Natural killer cell (primary cell): ENCODE results near the gene SDC1. TPM values are rescaled to one million over a fixed set of nuclear protein-coding genes. Genes with fewer than 3 reads are reported as not detected.
"Not testable (repeated sequence)": the region's sequence is repeated elsewhere in the genome, so short reads cannot be mapped to it uniquely, and the experiment has no call there.

Experiments
- ATAC-seq, 3 donors: fragments of 150-1000 bp in 2 of 3; fragments of 200-7000 bp in 1 of 3; cut with Tn5 transposase; 1 replicate in 1 of 3; 2 replicates in 2 of 3; pipeline ENCODE4 v1.10.0; 2021; ENCODE audit warnings: mild to moderate bottlenecking in 2 of 3, moderate library complexity in 2 of 3
- DNase-seq, 2 donors: peaks; one replicate each; pipeline versions ENCODE4 v3.0.0 to v3.0.0-alpha.2; 2013 to 2021; ENCODE audit warnings: mixed read lengths in 1 of 2
- H3K27ac ChIP-seq: one replicate; pipeline ENCODE4 v1.5.1; 2013; ENCODE audit warnings: mild to moderate bottlenecking, low read length
- H3K27me3 ChIP-seq: one replicate; pipeline ENCODE4 v1.6.1; 2013; ENCODE audit warnings: low read length; ENCODE audit not compliant: control insufficient read depth, insufficient read depth
- H3K36me3 ChIP-seq: one replicate; pipeline ENCODE4 v1.6.1; 2013; ENCODE audit warnings: low read length; ENCODE audit not compliant: control insufficient read depth, insufficient read depth
- H3K4me1 ChIP-seq: one replicate; pipeline ENCODE4 v1.6.1; 2013; ENCODE audit warnings: low read length; ENCODE audit not compliant: control insufficient read depth, insufficient read depth
- H3K4me3 ChIP-seq: one replicate; pipeline ENCODE4 v1.5.1; 2013; ENCODE audit warnings: low read length
- H3K9me3 ChIP-seq: one replicate; pipeline ENCODE4 v1.6.1; 2013; ENCODE audit warnings: low read length; ENCODE audit not compliant: control insufficient read depth, insufficient read depth
- H3K27ac Mint-ChIP-seq, 2 donors: one replicate each; pipeline ENCODE4 v1.8.0; 2022; ENCODE audit warnings: mild to moderate bottlenecking in 2 of 2, mixed read lengths in 2 of 2, moderate library complexity in 1 of 2
- H3K27me3 Mint-ChIP-seq, 2 donors: one replicate each; pipeline ENCODE4 v1.8.0; 2022; ENCODE audit warnings: low read depth in 2 of 2, mixed read lengths in 2 of 2
- H3K36me3 Mint-ChIP-seq: one replicate; pipeline ENCODE4 v1.8.0; 2022; ENCODE audit warnings: mixed read lengths
- H3K4me1 Mint-ChIP-seq, 2 donors: one replicate each; pipeline ENCODE4 v1.8.0; 2022; ENCODE audit warnings: mixed read lengths in 2 of 2
- H3K4me3 Mint-ChIP-seq: one replicate; pipeline ENCODE4 v1.8.0; 2022; ENCODE audit warnings: mild to moderate bottlenecking, moderate library complexity, mixed read lengths
- H3K9me3 Mint-ChIP-seq, 2 donors: one replicate each; pipeline ENCODE4 v1.8.0; 2022; ENCODE audit warnings: mixed read lengths in 2 of 2
- WGBS: methylation state at CpG from one replicate; pipeline ENCODE4 v1.1.7; 2013; ENCODE audit warnings: missing lambda C conversion rate; ENCODE audit not compliant: insufficient coverage; 5-methylcytosine and 5-hydroxymethylcytosine counted together
- intact Hi-C: fragments of 100-400 bp; cut with micrococcal nuclease; formaldehyde crosslinking; loops from one replicate; pipeline ENCODE4 v1.14.2; 2022
- total RNA-seq, 4 donors: library from RNA; stranded (reverse); fragments of 120-200 nt in 1 of 4; gene quantifications; one replicate each; pipeline versions ENCODE4 v1.2.3 to v1.2.4, GENCODE V29; 2013 to 2022
- TF ChIP-seq, protein P1 (sequence below): fragments of 200-600 bp; IDR thresholded peaks from one replicate; pipeline ENCODE4 v1.8.0; 2022; ENCODE audit warnings: antibody characterized with exemption

The SDC1 gene
- total RNA-seq, 3 donors from 2014 or later (not counting 1 experiment from before 2014, with no cell fraction given): 0.63 TPM; not detected in 2

DNA sequence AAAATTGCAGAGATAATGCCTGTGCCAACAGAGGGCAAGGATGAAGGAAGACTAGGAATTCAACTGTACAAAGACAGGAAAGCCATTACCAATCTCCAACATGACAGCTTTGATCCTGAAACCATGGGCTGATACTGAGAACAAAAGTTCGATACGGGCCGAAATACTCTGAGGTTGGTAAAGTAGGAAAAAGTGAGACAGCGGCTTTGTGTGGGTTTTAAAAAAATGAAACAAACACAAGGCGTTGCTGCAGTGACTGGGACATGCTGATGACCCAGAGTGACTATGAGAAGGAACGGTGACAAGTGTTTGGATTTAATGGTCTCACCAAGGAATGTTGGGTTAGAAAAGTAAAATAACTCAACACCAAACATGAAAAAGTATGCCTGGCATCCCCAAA, 24.2 kb upstream of the SDC1 start:
- intact Hi-C loops: no loop called here
- Histone ChIP-seq H3K27ac (no peak overlapping the region), H3K4me1 (no peaks in the 10 kb centered on the region), H3K4me3 (no peak overlapping the region), H3K27me3 (no peaks in the 10 kb centered on the region), H3K9me3 (no peaks in the 10 kb centered on the region), H3K36me3 (peaks cover 54% of the 10 kb centered on the region)
- Mint-ChIP-seq H3K27me3 (no peaks in the 10 kb centered on the region), H3K27ac (peak overlapping the region; percentile 25 to 36), H3K36me3 (peaks cover 23% of the 10 kb centered on the region), H3K4me1 (peaks cover 0 to 5% of the 10 kb centered on the region in 2 donors), H3K9me3 (no peaks in the 10 kb centered on the region), H3K4me3 (no peak overlapping the region)
- DNase-seq (no peak), ATAC-seq (no peak)
- TF ChIP-seq, protein P1, sequence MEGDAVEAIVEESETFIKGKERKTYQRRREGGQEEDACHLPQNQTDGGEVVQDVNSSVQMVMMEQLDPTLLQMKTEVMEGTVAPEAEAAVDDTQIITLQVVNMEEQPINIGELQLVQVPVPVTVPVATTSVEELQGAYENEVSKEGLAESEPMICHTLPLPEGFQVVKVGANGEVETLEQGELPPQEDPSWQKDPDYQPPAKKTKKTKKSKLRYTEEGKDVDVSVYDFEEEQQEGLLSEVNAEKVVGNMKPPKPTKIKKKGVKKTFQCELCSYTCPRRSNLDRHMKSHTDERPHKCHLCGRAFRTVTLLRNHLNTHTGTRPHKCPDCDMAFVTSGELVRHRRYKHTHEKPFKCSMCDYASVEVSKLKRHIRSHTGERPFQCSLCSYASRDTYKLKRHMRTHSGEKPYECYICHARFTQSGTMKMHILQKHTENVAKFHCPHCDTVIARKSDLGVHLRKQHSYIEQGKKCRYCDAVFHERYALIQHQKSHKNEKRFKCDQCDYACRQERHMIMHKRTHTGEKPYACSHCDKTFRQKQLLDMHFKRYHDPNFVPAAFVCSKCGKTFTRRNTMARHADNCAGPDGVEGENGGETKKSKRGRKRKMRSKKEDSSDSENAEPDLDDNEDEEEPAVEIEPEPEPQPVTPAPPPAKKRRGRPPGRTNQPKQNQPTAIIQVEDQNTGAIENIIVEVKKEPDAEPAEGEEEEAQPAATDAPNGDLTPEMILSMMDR: no peak
- 95% methylated on average over 5 of the region's 6 CpGs for WGBS

DNA sequence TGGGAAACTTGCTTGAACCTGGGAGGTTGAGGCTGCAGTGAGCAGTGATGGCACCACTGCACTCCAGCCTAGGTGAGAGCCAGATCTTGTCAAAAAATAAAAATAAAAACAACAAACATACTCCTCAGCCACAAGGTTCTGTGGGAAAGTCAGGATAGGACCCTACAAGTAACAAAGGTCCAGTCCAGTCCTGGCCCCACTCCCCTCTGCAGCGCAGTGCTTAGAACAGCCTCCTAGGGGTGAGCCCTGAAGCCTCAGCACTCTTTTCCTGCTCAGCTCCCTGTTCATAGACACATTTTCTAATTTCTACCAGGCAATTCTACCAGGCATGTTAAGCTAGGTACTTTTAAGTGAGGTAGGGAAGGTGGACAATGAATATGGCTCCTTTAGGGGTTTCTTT, 22.2 kb upstream of the SDC1 start:
- no peak overlapping the region for H3K4me3 ChIP-seq
- H3K4me1 Mint-ChIP-seq: peaks cover 1 to 6% of the 10 kb centered on the region in 2 donors
- H3K36me3 Mint-ChIP-seq: peaks cover 18% of the 10 kb centered on the region
- no peaks in the 10 kb centered on the region for H3K27me3 ChIP-seq
- H3K27me3 Mint-ChIP-seq: no peaks in the 10 kb centered on the region
- H3K4me1 ChIP-seq: peaks cover 1% of the 10 kb centered on the region
- DNase-seq (no peak), ATAC-seq (no peak)
- intact Hi-C loops: no loop called here
- TF ChIP-seq, protein P1: no peak
- H3K27ac Mint-ChIP-seq: peak overlapping the region in 1 of 2 donors; percentile 34
- H3K36me3 ChIP-seq: peaks cover 36% of the 10 kb centered on the region
- WGBS: 100% methylated on average over 1 of the region's 1 CpG
- H3K4me3 Mint-ChIP-seq: no peak overlapping the region
- no peak overlapping the region for H3K27ac ChIP-seq
- H3K9me3 ChIP-seq: no peaks in the 10 kb centered on the region
- no peaks in the 10 kb centered on the region for H3K9me3 Mint-ChIP-seq

DNA sequence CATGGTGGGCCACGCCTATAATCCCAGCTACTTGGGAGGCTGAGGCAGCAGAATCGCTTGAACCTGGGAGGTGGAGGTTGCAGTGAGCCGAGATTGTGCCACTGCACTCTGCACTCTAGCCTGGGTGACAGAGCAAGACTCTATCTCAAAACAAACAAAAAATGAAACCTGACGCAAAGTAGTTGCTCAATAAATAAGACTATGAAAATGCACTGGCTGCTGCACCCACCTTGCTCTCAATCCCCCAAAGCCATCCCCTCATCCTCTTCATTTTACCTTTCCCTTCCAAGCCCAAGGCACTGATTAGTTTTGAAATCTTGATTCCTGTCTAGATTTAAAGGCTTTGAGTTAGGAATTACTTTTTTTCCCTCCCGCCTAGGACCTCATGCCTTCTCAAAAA, 18.7 kb upstream of the SDC1 start:
- H3K9me3 ChIP-seq, DNase-seq, H3K4me3 Mint-ChIP-seq, H3K36me3 ChIP-seq, H3K36me3 Mint-ChIP-seq, intact Hi-C loops, H3K4me1 ChIP-seq, H3K4me3 ChIP-seq, H3K27me3 Mint-ChIP-seq, H3K9me3 Mint-ChIP-seq, H3K27me3 ChIP-seq, ATAC-seq, H3K27ac ChIP-seq: not testable (repeated sequence)
- H3K4me1 Mint-ChIP-seq: peaks cover 10 to 15% of the 10 kb centered on the region in 2 donors
- 100% methylated on average over 5 of the region's 5 CpGs for WGBS
- H3K27ac Mint-ChIP-seq: peak overlapping the region in 1 of 2 donors; percentile 44

DNA sequence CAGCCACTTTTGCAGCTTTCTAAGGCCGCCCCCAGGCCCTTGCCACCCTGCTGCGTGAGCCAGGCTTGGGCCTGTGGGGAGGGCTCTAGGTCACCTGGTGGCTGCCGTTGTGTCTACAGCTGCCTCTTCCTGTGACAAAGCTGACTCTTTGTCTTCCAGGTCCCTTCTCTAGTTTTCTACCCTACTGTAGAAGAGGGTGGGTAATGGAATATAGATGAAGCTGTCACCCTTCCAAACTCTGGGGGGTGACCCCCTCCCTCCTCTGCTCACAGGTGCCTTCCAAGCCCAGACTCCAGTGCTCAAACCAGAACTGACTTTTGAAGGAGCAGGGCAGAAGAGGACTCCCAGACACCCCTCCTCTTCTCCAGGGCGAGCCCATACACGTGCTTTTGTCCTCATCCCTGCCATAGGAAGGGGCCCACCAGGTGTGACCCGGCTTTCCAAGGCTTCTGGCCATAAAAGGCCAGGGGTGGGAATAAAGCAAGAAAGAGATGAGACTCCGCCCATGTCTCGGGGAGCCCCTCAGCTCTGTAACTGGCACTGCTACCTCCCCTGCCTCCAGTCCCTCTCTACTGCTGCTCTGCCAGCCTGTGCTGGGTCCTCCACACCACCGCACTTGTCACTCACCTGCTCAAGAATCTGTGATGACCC, 17.9 kb upstream of the SDC1 start:
- DNase-seq: no peak
- peaks cover 8% of the 10 kb centered on the region for H3K36me3 ChIP-seq
- no peak overlapping the region for H3K27ac ChIP-seq
- H3K4me3 ChIP-seq: no peak overlapping the region
- Mint-ChIP-seq H3K27ac (peak overlapping the region in 1 of 2 donors; percentile 45), H3K4me3 (no peak overlapping the region), H3K36me3 (no peaks in the 10 kb centered on the region), H3K4me1 (peaks cover 10 to 15% of the 10 kb centered on the region in 2 donors), H3K27me3 (peaks cover 3 to 7% of the 10 kb centered on the region in 2 donors), H3K9me3 (no peaks in the 10 kb centered on the region)
- no peaks in the 10 kb centered on the region for H3K9me3 ChIP-seq
- 70% methylated on average over 9 of the region's 9 CpGs for WGBS
- intact Hi-C loops: no loop called here
- peak in 1 of 3 donors; percentile 42 for ATAC-seq
- peaks cover 2% of the 10 kb centered on the region for H3K27me3 ChIP-seq
- H3K4me1 ChIP-seq: peaks cover 7% of the 10 kb centered on the region
- TF ChIP-seq, protein P1: no peak
